Measurements from ENCODE around the gene DYNLT4.

DNA sequence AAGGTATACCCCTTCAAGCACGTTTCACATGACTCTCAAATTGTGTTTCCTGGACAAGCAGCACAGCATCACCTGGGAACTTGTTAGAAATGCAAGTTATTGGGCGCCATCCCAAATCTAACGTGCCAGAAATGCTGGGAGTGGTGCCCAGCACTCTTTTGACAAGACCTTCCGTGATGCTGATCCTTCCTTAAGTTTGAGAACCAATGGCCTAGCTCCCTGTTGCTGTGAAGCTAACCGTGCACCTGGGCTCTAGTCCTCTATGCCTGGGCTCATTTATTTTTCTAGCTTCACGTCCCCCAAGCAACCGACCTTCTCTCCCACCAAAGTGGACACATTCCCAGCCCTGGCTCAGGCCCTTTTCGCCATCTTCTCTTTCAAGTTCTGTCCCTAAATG is 23.5 kb downstream of the DYNLT4 start:
- TF ChIP-seq, protein P1, sequence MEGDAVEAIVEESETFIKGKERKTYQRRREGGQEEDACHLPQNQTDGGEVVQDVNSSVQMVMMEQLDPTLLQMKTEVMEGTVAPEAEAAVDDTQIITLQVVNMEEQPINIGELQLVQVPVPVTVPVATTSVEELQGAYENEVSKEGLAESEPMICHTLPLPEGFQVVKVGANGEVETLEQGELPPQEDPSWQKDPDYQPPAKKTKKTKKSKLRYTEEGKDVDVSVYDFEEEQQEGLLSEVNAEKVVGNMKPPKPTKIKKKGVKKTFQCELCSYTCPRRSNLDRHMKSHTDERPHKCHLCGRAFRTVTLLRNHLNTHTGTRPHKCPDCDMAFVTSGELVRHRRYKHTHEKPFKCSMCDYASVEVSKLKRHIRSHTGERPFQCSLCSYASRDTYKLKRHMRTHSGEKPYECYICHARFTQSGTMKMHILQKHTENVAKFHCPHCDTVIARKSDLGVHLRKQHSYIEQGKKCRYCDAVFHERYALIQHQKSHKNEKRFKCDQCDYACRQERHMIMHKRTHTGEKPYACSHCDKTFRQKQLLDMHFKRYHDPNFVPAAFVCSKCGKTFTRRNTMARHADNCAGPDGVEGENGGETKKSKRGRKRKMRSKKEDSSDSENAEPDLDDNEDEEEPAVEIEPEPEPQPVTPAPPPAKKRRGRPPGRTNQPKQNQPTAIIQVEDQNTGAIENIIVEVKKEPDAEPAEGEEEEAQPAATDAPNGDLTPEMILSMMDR (IDR thresholded peaks at IDR 0.05; ENCODE audit: poor library complexity), result no peak
- no peak for TF ChIP-seq EZH2 (IDR thresholded peaks at IDR 0.05; ENCODE audit: borderline replicate concordance)
